SK-N-SH treated with all-trans-retinoic acid at 6 μM for 48 hours (cell line): ENCODE results near the gene AAGAB.

Experiments
- ESRRG ChIP-seq: fragments of 250-450 bp; sonication (Bioruptor Pico); IDR thresholded peaks from 2 replicates; pipeline ENCODE4 v1.6.1; 2021; ENCODE audit warnings: mild to moderate bottlenecking
- ISL1 ChIP-seq: fragments of 250-450 bp; sonication (Bioruptor Pico); IDR thresholded peaks from 2 replicates; pipeline ENCODE4 v2.1.2; 2022; ENCODE audit warnings: mild to moderate bottlenecking, moderate library complexity
- ZNF8 ChIP-seq: fragments of 450-650 bp; formaldehyde crosslinking; IDR thresholded peaks from 2 replicates; pipeline ENCODE4 v1.5.0; 2020; ENCODE audit warnings: mild to moderate bottlenecking, moderate library complexity
- TF ChIP-seq, protein P1 (sequence below): fragments of 250-450 bp; sonication (Bioruptor Pico); IDR thresholded peaks from 2 replicates; pipeline ENCODE4 v1.5.1; 2021; ENCODE audit warnings: mild to moderate bottlenecking, moderate library complexity

DNA sequence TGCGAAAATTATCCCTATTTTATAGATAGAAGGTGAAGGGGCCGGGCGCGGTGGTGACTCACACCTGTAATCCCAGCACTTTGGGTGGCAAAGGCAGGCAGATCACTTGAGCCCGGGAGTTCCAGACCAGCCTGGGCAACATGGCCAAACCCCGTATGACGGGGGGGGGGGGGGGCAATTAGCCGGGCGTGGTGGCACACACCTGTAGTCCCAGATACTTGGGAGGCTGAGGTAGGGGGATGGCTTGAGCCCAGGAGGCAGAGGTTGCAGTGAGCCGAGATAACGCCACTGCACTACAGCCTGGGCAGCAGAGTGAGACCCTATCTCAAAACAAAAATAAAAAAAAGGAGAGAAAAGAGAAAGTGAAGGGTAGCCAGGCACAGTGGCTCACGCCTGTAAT, 1.4 kb downstream of the AAGAB start:
- TF ChIP-seq ZNF8 (CRISPR knock-in tag) (no peak), ISL1 (CRISPR knock-in tag) (no peak), ESRRG (CRISPR knock-in tag) (no peak)
- TF ChIP-seq, protein P1, sequence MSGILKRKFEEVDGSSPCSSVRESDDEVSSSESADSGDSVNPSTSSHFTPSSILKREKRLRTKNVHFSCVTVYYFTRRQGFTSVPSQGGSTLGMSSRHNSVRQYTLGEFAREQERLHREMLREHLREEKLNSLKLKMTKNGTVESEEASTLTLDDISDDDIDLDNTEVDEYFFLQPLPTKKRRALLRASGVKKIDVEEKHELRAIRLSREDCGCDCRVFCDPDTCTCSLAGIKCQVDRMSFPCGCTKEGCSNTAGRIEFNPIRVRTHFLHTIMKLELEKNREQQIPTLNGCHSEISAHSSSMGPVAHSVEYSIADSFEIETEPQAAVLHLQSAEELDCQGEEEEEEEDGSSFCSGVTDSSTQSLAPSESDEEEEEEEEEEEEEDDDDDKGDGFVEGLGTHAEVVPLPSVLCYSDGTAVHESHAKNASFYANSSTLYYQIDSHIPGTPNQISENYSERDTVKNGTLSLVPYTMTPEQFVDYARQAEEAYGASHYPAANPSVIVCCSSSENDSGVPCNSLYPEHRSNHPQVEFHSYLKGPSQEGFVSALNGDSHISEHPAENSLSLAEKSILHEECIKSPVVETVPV (CRISPR knock-in tag): no peak
